Subcutaneous abdominal adipose tissue (tissue), 5 donors: Measurements from ENCODE around the gene FYN.

ENCODE experiments used
- H3K27ac ChIP-seq: one replicate; pipeline ENCODE4 v1.7.0; 2013; ENCODE audit warnings: low read depth, mild to moderate bottlenecking, inconsistent platforms, low read length, moderate library complexity
- H3K27me3 ChIP-seq, 5 donors: one replicate each; pipeline ENCODE4 v1.7.0; 2013; ENCODE audit warnings: low read length in 5 of 5, inconsistent platforms in 1 of 5; ENCODE audit not compliant: control insufficient read depth in 5 of 5, insufficient read depth in 4 of 5
- H3K36me3 ChIP-seq, 5 donors: one replicate each; pipeline ENCODE4 v1.7.0; 2013; ENCODE audit warnings: low read length in 5 of 5; ENCODE audit not compliant: control insufficient read depth in 5 of 5, insufficient read depth in 5 of 5
- H3K4me1 ChIP-seq, 5 donors: one replicate each; pipeline ENCODE4 v1.7.0; 2013; ENCODE audit warnings: low read length in 5 of 5, mild to moderate bottlenecking in 3 of 5, moderate library complexity in 1 of 5; ENCODE audit not compliant: control insufficient read depth in 5 of 5, insufficient read depth in 5 of 5
- H3K4me3 ChIP-seq, 5 donors: one replicate each; pipeline ENCODE4 v1.7.0; 2013; ENCODE audit warnings: low read length in 5 of 5, low read depth in 1 of 5
- H3K9ac ChIP-seq, 5 donors: one replicate each; pipeline ENCODE4 v1.7.0; 2013; ENCODE audit warnings: low read length in 5 of 5, mild to moderate bottlenecking in 4 of 5, moderate library complexity in 3 of 5
- H3K9me3 ChIP-seq, 5 donors: one replicate each; pipeline ENCODE4 v1.7.0; 2013; ENCODE audit warnings: low read length in 5 of 5; ENCODE audit not compliant: control insufficient read depth in 5 of 5
- donor health status: healthy.
- donor health status: healthy.
- donor health status: healthy.
- donor health status: healthy.
- donor health status: healthy.

Gene FYN

GRCh38 chr6:111759836-111760785 is 113.1 kb downstream of the FYN start:
- no peaks in the 10 kb centered on the region for H3K36me3 ChIP-seq
- H3K27ac ChIP-seq = peak overlapping the region; percentile 28
- peak overlapping the region in 2 of 5 donors; percentile 27 to 48 for H3K9ac ChIP-seq
- no peaks in the 10 kb centered on the region for H3K9me3 ChIP-seq
- H3K4me1 ChIP-seq = peaks cover 16 to 71% (median 47%) of the 10 kb centered on the region in 5 donors
- H3K4me3 ChIP-seq = peak overlapping the region; percentile 11 to 39 (median 26)
- H3K27me3 ChIP-seq = no peaks in the 10 kb centered on the region

GRCh38 chr6:111759331-111759835 is 113.9 kb downstream of the FYN start:
- Histone ChIP-seq H3K27ac (peak overlapping the region; percentile 28), H3K4me1 (peaks cover 16 to 70% (median 47%) of the 10 kb centered on the region in 5 donors), H3K4me3 (peak overlapping the region in 4 of 5 donors; percentile 25 to 39 (median 32)), H3K27me3 (no peaks in the 10 kb centered on the region), H3K9ac (peak overlapping the region in 4 of 5 donors; percentile 5 to 48 (median 27)), H3K36me3 (no peaks in the 10 kb centered on the region), H3K9me3 (no peaks in the 10 kb centered on the region)

- H3K9me3 ChIP-seq = no peaks in the 10 kb centered on the region
- peak overlapping the region in 1 of 5 donors; percentile 12 for H3K9ac ChIP-seq
- H3K4me3 ChIP-seq = peak overlapping the region; percentile 23 to 39 (median 26)
- peaks cover 16 to 71% (median 46%) of the 10 kb centered on the region in 5 donors for H3K4me1 ChIP-seq
- H3K27me3 ChIP-seq = no peaks in the 10 kb centered on the region
- peak overlapping the region; percentile 28 for H3K27ac ChIP-seq
- peaks cover 0 to 1% (median 0%) of the 10 kb centered on the region in 5 donors for H3K36me3 ChIP-seq
These were observed 114.5 kb downstream of the FYN start for GRCh38 chr6:111758608-111759329.

GRCh38 chr6:111757342-111757741 is 115.9 kb downstream of the FYN start:
- no peaks in the 10 kb centered on the region for H3K27me3 ChIP-seq
- H3K36me3 ChIP-seq = peaks cover 0 to 3% (median 0%) of the 10 kb centered on the region in 5 donors
- H3K4me3 ChIP-seq = no peak overlapping the region
- H3K9ac ChIP-seq = no peak overlapping the region
- H3K4me1 ChIP-seq = peaks cover 16 to 70% (median 43%) of the 10 kb centered on the region in 5 donors
- H3K9me3 ChIP-seq = no peaks in the 10 kb centered on the region
- no peak overlapping the region for H3K27ac ChIP-seq

GRCh38 chr6:111754423-111754822 is 118.8 kb downstream of the FYN start:
- peak overlapping the region; percentile 1 for H3K27ac ChIP-seq
- peaks cover 0 to 3% (median 2%) of the 10 kb centered on the region in 5 donors for H3K36me3 ChIP-seq
- H3K27me3 ChIP-seq = no peaks in the 10 kb centered on the region
- H3K9ac ChIP-seq = no peak overlapping the region
- peaks cover 8 to 55% (median 26%) of the 10 kb centered on the region in 5 donors for H3K4me1 ChIP-seq
- H3K4me3 ChIP-seq = no peak overlapping the region
- H3K9me3 ChIP-seq = no peaks in the 10 kb centered on the region

GRCh38 chr6:111753573-111753972 is 119.7 kb downstream of the FYN start:
- Histone ChIP-seq H3K4me1 (peaks cover 2 to 47% (median 17%) of the 10 kb centered on the region in 5 donors), H3K27ac (peak overlapping the region; percentile 1), H3K36me3 (peaks cover 0 to 3% (median 2%) of the 10 kb centered on the region in 5 donors), H3K27me3 (no peaks in the 10 kb centered on the region), H3K4me3 (no peak overlapping the region), H3K9ac (no peak overlapping the region), H3K9me3 (no peaks in the 10 kb centered on the region)

- Histone ChIP-seq H3K27me3 (no peaks in the 10 kb centered on the region), H3K9me3 (no peaks in the 10 kb centered on the region), H3K4me1 (peaks cover 2 to 54% (median 12%) of the 10 kb centered on the region in 5 donors), H3K36me3 (peaks cover 0 to 3% (median 2%) of the 10 kb centered on the region in 5 donors), H3K4me3 (no peak overlapping the region), H3K27ac (no peak overlapping the region), H3K9ac (no peak overlapping the region)
These were observed 120.8 kb downstream of the FYN start for GRCh38 chr6:111752476-111752875.

GRCh38 chr6:111750753-111751673 is 122.2 kb downstream of the FYN start:
- Histone ChIP-seq H3K4me3 (no peak overlapping the region), H3K36me3 (peaks cover 0 to 3% (median 2%) of the 10 kb centered on the region in 5 donors), H3K27ac (no peak overlapping the region), H3K4me1 (peaks cover 8 to 63% (median 12%) of the 10 kb centered on the region in 5 donors), H3K9me3 (no peaks in the 10 kb centered on the region), H3K27me3 (no peaks in the 10 kb centered on the region), H3K9ac (no peak overlapping the region)

GRCh38 chr6:111750153-111750552 is 123.1 kb downstream of the FYN start:
- H3K27ac ChIP-seq = no peak overlapping the region
- H3K9ac ChIP-seq = no peak overlapping the region
- no peaks in the 10 kb centered on the region for H3K9me3 ChIP-seq
- no peaks in the 10 kb centered on the region for H3K27me3 ChIP-seq
- H3K36me3 ChIP-seq = peaks cover 0 to 3% (median 2%) of the 10 kb centered on the region in 5 donors
- no peak overlapping the region for H3K4me3 ChIP-seq
- H3K4me1 ChIP-seq = peaks cover 13 to 69% (median 19%) of the 10 kb centered on the region in 5 donors
